WTC11 (cell line): Measurements from ENCODE around the gene PLPP4. TPM values are rescaled to one million over a fixed set of nuclear protein-coding genes. Genes with fewer than 3 reads are reported as not detected.

Source experiments
- ATAC-seq: fragments of 200-7000 bp; cut with Tn5 transposase; 2 replicates; pipeline ENCODE4 v1.10.0; 2021; ENCODE audit warnings: mild to moderate bottlenecking, moderate library complexity
- CTCF ChIA-PET: fragments of 300-600 bp; sonication (Branson Sonifier 250); formaldehyde crosslinking; loops from one replicate; lab custom pipeline; 2021; ENCODE audit warnings: antibody characterized with exemption; lab: Charles Lee
- POLR2A ChIA-PET: fragments of 350-600 bp; sonication (Branson Sonifier 250); formaldehyde crosslinking; loops from one replicate; lab custom pipeline; 2021; ENCODE audit warnings: antibody characterized with exemption; lab: Charles Lee
- DNase-seq: peaks from one replicate; pipeline ENCODE4 v3.0.0; 2021; ENCODE audit warnings: low spot score
- H3K27ac Mint-ChIP-seq: 2 replicates; pipeline ENCODE4 v1.8.0; 2021; ENCODE audit warnings: mixed read lengths
- H3K27me3 Mint-ChIP-seq: 2 replicates; pipeline ENCODE4 v1.8.0; 2021; ENCODE audit warnings: low read depth, mild to moderate bottlenecking, moderate library complexity, mixed read lengths
- H3K36me3 Mint-ChIP-seq: 2 replicates; pipeline ENCODE4 v1.8.0; 2021; ENCODE audit warnings: mixed read lengths
- H3K4me1 Mint-ChIP-seq: 2 replicates; pipeline ENCODE4 v1.8.0; 2022; ENCODE audit warnings: mixed read lengths
- H3K4me3 Mint-ChIP-seq: 2 replicates; pipeline ENCODE4 v1.8.0; 2021; ENCODE audit warnings: mild to moderate bottlenecking, moderate library complexity, mixed read lengths
- H3K9me3 Mint-ChIP-seq: 2 replicates; pipeline ENCODE4 v1.8.0; 2021; ENCODE audit warnings: mixed read lengths
- ESRRA ChIP-seq: sonication (generic); formaldehyde crosslinking; IDR thresholded peaks from 2 replicates; pipeline ENCODE4 v1.8.1; 2022; ENCODE audit warnings: mild to moderate bottlenecking, missing genetic modification reagents, borderline replicate concordance
- FOXK1 ChIP-seq: sonication (generic); formaldehyde crosslinking; IDR thresholded peaks from 2 replicates; pipeline ENCODE4 v1.8.0; 2022; ENCODE audit warnings: mild to moderate bottlenecking, moderate library complexity, missing genetic modification reagents
- IRF2 ChIP-seq: sonication (generic); formaldehyde crosslinking; IDR thresholded peaks from 2 replicates; pipeline ENCODE4 v1.8.0; 2022; ENCODE audit warnings: low read depth, missing genetic modification reagents, borderline replicate concordance
- NFATC4 ChIP-seq: fragments of 250-450 bp; sonication (Bioruptor Pico); IDR thresholded peaks from 2 replicates; pipeline ENCODE4 v1.9.0; 2021; ENCODE audit warnings: mild to moderate bottlenecking
- NFE2L1 ChIP-seq: sonication (generic); formaldehyde crosslinking; IDR thresholded peaks from 2 replicates; pipeline ENCODE4 v1.8.1; 2023; ENCODE audit warnings: missing genetic modification reagents
- RELA ChIP-seq: sonication (generic); formaldehyde crosslinking; IDR thresholded peaks from 2 replicates; pipeline ENCODE4 v1.8.1; 2022; ENCODE audit warnings: missing genetic modification reagents, mild to moderate bottlenecking, borderline replicate concordance
- TCF7 ChIP-seq: sonication (generic); formaldehyde crosslinking; IDR thresholded peaks from 2 replicates; pipeline ENCODE4 v1.8.0; 2022; ENCODE audit warnings: mild to moderate bottlenecking, low read depth, missing genetic modification reagents, moderate library complexity
- ZNF138 ChIP-seq: sonication (generic); formaldehyde crosslinking; conservative IDR thresholded peaks from 2 replicates; pipeline ENCODE4 v1.8.1; 2022; ENCODE audit warnings: mild to moderate bottlenecking, moderate library complexity, missing genetic modification reagents
- ZNF263 ChIP-seq: sonication (generic); formaldehyde crosslinking; IDR thresholded peaks from 2 replicates; pipeline ENCODE4 v1.8.1; 2022; ENCODE audit warnings: low read depth, mild to moderate bottlenecking, moderate library complexity, missing genetic modification reagents
- ZNF396 ChIP-seq: fragments of 250-450 bp; sonication (Bioruptor Pico); IDR thresholded peaks from 2 replicates; pipeline ENCODE4 v1.8.0; 2021; ENCODE audit warnings: mild to moderate bottlenecking, moderate library complexity, borderline replicate concordance
- ZNF416 ChIP-seq: fragments of 250-450 bp; sonication (Bioruptor Pico); IDR thresholded peaks from 2 replicates; pipeline ENCODE4 v1.9.0; 2021; ENCODE audit warnings: mild to moderate bottlenecking, inconsistent platforms
- total RNA-seq: library from RNA; stranded (reverse); gene quantifications from 3 replicates; pipeline ENCODE4 v1.2.3, GENCODE V29; 2021
- TF ChIP-seq, protein P1 (sequence below): sonication (generic); formaldehyde crosslinking; IDR thresholded peaks from 2 replicates; pipeline ENCODE4 v1.8.1; 2022; ENCODE audit warnings: mild to moderate bottlenecking, missing genetic modification reagents, moderate library complexity, borderline replicate concordance
- TF ChIP-seq, protein P2 (sequence below): sonication (generic); formaldehyde crosslinking; conservative IDR thresholded peaks from 2 replicates; pipeline ENCODE4 v1.8.1; 2022; ENCODE audit warnings: mild to moderate bottlenecking, missing genetic modification reagents
- TF ChIP-seq, protein P3 (sequence below): sonication (generic); formaldehyde crosslinking; conservative IDR thresholded peaks from 2 replicates; pipeline ENCODE4 v1.8.1; 2023; ENCODE audit warnings: mild to moderate bottlenecking, low read depth, missing genetic modification reagents, moderate library complexity
- TF ChIP-seq, protein P4 (sequence below): sonication (generic); formaldehyde crosslinking; IDR thresholded peaks from 2 replicates; pipeline ENCODE4 v1.8.0; 2022; ENCODE audit warnings: mild to moderate bottlenecking, missing genetic modification reagents
- TF ChIP-seq, protein P5 (sequence below): sonication (generic); formaldehyde crosslinking; IDR thresholded peaks from 2 replicates; pipeline ENCODE4 v1.8.0; 2023; ENCODE audit warnings: missing genetic modification reagents, mild to moderate bottlenecking, borderline replicate concordance
- TF ChIP-seq, protein P6 (sequence below): fragments of 250-450 bp; sonication (Bioruptor Pico); IDR thresholded peaks from 2 replicates; pipeline ENCODE4 v1.9.0; 2021; ENCODE audit warnings: mild to moderate bottlenecking
- TF ChIP-seq, protein P7 (sequence below): sonication (generic); formaldehyde crosslinking; IDR thresholded peaks from 2 replicates; pipeline ENCODE4 v1.8.1; 2022; ENCODE audit warnings: mild to moderate bottlenecking, moderate library complexity, missing genetic modification reagents

The PLPP4 gene
- total RNA-seq, 1 experiment from 2014 or later = 0.15 TPM

DNA sequence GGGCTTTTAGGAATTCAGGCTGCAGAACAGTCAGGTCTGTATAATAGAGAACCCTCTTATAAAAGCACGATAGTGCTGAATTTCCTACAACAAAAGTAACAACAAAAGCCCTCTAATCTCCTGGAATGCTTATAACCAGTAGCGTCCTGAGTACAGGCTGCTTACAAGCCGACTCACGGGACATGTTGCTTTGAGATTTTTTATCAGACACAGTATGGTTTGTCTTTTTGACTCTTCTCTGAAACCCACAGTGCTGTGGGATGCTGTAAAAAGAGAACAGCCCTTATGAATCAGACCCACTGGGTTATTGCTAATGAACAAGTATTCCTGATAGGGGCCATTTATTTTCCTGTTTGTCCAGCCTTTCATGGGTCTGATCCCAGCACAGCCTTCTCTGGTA lies 59.4 kb downstream of the PLPP4 start:
- ChIA-PET POLR2A (no interaction called here), CTCF (no interaction called here)
- peaks cover 12% of the 10 kb centered on the region; the same call in 1 of the 2 replicates for H3K27me3 Mint-ChIP-seq
- H3K4me3 Mint-ChIP-seq = no peak overlapping the region
- no peaks in the 10 kb centered on the region for H3K4me1 Mint-ChIP-seq
- DNase-seq (no peak), ATAC-seq (no peak)
- H3K27ac Mint-ChIP-seq = no peak overlapping the region
- TF ChIP-seq, protein P1, sequence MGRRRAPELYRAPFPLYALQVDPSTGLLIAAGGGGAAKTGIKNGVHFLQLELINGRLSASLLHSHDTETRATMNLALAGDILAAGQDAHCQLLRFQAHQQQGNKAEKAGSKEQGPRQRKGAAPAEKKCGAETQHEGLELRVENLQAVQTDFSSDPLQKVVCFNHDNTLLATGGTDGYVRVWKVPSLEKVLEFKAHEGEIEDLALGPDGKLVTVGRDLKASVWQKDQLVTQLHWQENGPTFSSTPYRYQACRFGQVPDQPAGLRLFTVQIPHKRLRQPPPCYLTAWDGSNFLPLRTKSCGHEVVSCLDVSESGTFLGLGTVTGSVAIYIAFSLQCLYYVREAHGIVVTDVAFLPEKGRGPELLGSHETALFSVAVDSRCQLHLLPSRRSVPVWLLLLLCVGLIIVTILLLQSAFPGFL = no peak
- TF ChIP-seq NFATC4 = no peak
- TF ChIP-seq, protein P2, sequence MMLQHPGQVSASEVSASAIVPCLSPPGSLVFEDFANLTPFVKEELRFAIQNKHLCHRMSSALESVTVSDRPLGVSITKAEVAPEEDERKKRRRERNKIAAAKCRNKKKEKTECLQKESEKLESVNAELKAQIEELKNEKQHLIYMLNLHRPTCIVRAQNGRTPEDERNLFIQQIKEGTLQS (CRISPR knock-in tag) = no peak
- no peak for TF ChIP-seq FOXK1 (CRISPR knock-in tag)
- TF ChIP-seq ZNF416 (CRISPR knock-in tag) = no peak
- no peak for TF ChIP-seq ZNF396
- TF ChIP-seq NFE2L1 = no peak
- TF ChIP-seq, protein P3, sequence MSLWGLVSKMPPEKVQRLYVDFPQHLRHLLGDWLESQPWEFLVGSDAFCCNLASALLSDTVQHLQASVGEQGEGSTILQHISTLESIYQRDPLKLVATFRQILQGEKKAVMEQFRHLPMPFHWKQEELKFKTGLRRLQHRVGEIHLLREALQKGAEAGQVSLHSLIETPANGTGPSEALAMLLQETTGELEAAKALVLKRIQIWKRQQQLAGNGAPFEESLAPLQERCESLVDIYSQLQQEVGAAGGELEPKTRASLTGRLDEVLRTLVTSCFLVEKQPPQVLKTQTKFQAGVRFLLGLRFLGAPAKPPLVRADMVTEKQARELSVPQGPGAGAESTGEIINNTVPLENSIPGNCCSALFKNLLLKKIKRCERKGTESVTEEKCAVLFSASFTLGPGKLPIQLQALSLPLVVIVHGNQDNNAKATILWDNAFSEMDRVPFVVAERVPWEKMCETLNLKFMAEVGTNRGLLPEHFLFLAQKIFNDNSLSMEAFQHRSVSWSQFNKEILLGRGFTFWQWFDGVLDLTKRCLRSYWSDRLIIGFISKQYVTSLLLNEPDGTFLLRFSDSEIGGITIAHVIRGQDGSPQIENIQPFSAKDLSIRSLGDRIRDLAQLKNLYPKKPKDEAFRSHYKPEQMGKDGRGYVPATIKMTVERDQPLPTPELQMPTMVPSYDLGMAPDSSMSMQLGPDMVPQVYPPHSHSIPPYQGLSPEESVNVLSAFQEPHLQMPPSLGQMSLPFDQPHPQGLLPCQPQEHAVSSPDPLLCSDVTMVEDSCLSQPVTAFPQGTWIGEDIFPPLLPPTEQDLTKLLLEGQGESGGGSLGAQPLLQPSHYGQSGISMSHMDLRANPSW = no peak
- TF ChIP-seq ZNF263 = no peak
- TF ChIP-seq TCF7 (CRISPR knock-in tag) = no peak
- no peak for TF ChIP-seq IRF2 (CRISPR knock-in tag)
- TF ChIP-seq, protein P4, sequence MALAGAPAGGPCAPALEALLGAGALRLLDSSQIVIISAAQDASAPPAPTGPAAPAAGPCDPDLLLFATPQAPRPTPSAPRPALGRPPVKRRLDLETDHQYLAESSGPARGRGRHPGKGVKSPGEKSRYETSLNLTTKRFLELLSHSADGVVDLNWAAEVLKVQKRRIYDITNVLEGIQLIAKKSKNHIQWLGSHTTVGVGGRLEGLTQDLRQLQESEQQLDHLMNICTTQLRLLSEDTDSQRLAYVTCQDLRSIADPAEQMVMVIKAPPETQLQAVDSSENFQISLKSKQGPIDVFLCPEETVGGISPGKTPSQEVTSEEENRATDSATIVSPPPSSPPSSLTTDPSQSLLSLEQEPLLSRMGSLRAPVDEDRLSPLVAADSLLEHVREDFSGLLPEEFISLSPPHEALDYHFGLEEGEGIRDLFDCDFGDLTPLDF (CRISPR knock-in tag) = no peak
- no peak for TF ChIP-seq RELA
- TF ChIP-seq, protein P5, sequence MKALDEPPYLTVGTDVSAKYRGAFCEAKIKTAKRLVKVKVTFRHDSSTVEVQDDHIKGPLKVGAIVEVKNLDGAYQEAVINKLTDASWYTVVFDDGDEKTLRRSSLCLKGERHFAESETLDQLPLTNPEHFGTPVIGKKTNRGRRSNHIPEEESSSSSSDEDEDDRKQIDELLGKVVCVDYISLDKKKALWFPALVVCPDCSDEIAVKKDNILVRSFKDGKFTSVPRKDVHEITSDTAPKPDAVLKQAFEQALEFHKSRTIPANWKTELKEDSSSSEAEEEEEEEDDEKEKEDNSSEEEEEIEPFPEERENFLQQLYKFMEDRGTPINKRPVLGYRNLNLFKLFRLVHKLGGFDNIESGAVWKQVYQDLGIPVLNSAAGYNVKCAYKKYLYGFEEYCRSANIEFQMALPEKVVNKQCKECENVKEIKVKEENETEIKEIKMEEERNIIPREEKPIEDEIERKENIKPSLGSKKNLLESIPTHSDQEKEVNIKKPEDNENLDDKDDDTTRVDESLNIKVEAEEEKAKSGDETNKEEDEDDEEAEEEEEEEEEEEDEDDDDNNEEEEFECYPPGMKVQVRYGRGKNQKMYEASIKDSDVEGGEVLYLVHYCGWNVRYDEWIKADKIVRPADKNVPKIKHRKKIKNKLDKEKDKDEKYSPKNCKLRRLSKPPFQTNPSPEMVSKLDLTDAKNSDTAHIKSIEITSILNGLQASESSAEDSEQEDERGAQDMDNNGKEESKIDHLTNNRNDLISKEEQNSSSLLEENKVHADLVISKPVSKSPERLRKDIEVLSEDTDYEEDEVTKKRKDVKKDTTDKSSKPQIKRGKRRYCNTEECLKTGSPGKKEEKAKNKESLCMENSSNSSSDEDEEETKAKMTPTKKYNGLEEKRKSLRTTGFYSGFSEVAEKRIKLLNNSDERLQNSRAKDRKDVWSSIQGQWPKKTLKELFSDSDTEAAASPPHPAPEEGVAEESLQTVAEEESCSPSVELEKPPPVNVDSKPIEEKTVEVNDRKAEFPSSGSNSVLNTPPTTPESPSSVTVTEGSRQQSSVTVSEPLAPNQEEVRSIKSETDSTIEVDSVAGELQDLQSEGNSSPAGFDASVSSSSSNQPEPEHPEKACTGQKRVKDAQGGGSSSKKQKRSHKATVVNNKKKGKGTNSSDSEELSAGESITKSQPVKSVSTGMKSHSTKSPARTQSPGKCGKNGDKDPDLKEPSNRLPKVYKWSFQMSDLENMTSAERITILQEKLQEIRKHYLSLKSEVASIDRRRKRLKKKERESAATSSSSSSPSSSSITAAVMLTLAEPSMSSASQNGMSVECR (CRISPR knock-in tag) = no peak
- TF ChIP-seq, protein P6, sequence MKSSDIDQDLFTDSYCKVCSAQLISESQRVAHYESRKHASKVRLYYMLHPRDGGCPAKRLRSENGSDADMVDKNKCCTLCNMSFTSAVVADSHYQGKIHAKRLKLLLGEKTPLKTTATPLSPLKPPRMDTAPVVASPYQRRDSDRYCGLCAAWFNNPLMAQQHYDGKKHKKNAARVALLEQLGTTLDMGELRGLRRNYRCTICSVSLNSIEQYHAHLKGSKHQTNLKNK (CRISPR knock-in tag) = no peak
- TF ChIP-seq ZNF138 (CRISPR knock-in tag) = no peak
- TF ChIP-seq ESRRA (CRISPR knock-in tag) = no peak
- TF ChIP-seq, protein P7, sequence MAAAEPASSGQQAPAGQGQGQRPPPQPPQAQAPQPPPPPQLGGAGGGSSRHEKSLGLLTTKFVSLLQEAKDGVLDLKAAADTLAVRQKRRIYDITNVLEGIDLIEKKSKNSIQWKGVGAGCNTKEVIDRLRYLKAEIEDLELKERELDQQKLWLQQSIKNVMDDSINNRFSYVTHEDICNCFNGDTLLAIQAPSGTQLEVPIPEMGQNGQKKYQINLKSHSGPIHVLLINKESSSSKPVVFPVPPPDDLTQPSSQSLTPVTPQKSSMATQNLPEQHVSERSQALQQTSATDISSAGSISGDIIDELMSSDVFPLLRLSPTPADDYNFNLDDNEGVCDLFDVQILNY (CRISPR knock-in tag) = no peak
- no peaks in the 10 kb centered on the region for H3K36me3 Mint-ChIP-seq
- no peaks in the 10 kb centered on the region for H3K9me3 Mint-ChIP-seq
